NOMO-1 treated with DMSO at 0.1 percent for 48 hours (cell line): Measurements from ENCODE around the gene SLC7A8.
"Not testable (repeated sequence)": the region's sequence is repeated elsewhere in the genome, so short reads cannot be mapped to it uniquely, and the experiment has no call there.

ENCODE experiments used
- DNase-seq: peaks from one replicate; lab custom pipeline; 2025; ENCODE audit not compliant: unreplicated experiment; lab: John Stamatoyannopoulos, UW

The SLC7A8 gene

GRCh38 chr14:23115039-23115731 is 68.3 kb downstream of the SLC7A8 start:
- peak; percentile 11 for DNase-seq

DNA sequence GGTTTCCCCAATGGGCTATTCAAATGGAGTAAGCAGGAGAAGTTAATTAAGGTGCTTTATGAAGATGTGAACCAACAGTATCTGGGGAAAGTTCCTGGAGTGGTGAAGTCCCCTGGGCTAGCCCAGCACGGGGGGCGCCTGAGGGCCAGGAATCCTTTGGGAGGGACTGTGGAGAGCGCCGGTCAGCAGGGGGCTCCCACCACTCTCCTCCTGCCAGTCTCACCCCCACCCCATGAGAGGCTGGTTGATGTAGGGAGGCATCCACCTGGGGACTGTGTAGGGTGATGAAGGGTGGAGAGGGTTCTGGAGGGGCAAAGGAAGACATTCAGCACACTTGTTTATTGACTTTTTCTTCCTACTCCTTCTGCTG is 68.8 kb downstream of the SLC7A8 start:
- DNase-seq: no peak

- DNase-seq: no peak
Measured at GRCh38 chr14:23114120-23114458, 69.4 kb downstream of the SLC7A8 start.

DNA sequence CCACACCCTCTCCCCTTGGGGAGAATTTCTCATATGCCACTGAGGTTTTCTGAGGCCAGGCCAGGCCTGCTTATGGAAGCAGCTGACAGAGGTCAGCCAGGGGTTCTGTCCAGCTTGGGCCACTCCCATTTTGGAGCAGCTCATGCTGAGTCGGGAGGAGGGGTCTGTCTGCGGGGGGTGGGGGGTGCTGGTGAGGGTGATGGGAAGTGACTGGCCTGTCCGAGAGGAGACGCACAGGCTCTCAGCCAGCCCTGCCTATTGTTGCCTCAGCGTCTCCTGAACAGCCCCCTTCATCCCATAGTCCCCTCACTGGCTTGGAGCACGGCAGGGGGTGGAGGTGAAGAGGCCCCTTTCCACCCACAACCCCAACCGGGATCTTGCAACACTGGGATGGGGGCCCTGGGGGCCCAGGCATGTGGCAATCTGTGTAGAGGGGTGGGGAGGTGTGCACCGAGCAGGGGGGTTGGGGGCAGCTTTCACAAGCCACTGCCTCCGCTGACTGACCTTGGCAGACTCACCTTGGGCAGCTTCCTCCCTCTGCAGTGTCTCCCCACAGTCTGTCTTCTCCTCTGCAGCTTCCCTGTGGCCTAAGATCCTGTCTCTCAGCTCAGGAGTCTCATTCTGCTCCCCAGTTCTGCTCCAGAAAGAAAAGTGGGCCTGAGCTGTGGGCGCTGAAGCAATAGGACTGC is 69.9 kb downstream of the SLC7A8 start:
- DNase-seq: peak; percentile 47

DNA sequence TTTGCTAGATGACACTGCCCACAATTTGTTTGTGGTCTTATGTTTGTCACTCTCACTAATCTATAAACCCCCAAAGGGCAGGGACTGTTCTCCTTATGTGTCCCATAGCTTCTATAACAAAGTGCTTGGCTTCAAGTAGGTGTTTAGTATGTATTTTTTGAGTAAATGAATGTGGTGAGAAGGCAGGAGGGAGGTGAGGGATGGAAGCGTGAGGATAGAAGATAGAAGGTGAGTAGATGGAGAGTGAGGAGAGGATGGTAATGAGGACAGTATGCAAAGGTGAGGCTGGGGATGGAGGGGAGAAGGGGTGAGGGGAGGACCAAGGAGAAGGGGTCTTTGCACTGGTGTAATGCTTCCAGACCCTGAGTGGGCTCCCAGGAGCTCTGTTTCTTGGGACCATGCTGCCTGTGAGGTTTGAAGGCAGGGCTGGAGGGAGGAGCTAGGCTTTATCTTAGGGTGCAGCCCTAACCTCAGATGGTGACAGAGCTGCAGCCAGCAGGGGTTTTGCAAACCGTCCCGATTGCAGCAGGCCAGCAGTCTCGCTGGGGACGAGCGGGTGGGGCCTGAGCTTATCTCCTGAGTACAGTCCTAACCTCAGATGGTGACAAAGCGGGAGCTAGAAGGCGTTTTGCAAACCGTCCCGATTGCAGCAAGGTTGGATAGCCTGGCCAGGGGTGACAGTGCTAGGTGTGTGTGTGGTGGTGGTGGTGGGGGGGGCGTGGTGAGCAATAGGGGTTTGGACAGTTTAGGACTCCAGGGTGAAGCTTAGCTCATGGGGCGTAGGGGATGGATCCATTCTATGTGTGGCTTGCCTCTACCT is 70.9 kb downstream of the SLC7A8 start:
- DNase-seq: peak; percentile 80

GRCh38 chr14:23110579-23111365 is 72.7 kb downstream of the SLC7A8 start:
- no peak for DNase-seq

GRCh38 chr14:23109769-23110168 is 73.7 kb downstream of the SLC7A8 start:
- no peak for DNase-seq

DNA sequence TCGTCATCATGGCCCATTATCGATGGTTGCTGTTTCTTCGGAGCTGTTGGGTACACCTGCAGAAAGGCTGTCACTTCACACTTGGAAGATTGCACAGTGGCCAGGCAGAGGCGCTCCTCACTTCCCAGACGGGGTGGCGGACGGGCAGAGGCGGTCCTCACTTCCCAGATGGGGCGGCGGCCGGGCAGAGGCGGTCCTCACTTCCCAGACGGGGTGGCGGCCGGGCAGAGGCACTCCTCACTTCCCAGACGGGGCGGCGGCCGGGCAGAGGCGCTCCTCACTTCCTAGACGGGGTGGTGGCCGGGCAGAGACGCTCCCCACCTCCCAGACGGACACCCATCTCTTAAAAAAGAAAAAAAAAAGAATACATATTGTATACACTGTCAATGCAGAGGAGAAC is 75.3 kb downstream of the SLC7A8 start:
- not testable (repeated sequence) for DNase-seq

GRCh38 chr14:23107620-23108019 is 75.8 kb downstream of the SLC7A8 start:
- DNase-seq: not testable (repeated sequence)

GRCh38 chr14:23106747-23107045 is 76.8 kb downstream of the SLC7A8 start:
- DNase-seq: no peak

- DNase-seq: no peak
Measured at GRCh38 chr14:23105348-23105824, 78.1 kb downstream of the SLC7A8 start.

DNA sequence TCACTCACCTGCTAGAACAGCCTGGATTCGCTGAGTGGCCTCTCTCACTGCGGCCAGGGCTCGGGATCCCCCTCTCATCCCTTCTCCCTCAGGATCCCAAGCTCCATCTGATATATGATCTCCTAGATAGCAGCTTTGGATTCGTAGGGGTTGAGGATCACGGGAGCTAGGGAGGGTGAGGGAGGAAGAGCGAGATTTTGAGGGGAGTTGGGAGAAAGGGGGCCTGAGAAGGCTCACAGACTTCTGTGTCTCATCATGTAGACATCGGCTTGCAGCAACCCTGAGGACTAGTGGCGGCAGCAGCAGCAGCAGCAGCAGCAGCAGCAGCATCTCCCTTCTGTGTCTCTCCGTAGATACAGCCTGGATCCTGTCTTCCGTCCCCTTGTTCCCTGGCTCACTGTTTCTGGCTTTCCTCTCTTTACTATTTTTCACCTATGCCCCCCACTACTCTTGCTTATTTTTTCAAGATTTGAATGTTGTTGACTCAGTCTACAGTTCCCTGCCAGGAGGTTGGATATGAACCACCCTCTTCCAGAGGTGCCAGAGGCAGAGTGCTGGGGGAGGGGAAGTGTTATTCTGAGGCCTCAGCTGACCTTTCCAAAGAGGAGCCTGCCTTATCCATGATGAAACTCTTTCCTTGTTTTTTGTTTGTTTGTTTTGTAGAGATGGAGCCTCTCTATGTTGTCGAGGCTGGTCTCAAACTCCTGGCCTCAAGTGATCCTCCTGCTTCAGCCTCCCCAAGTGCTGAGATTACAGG is 78.7 kb downstream of the SLC7A8 start, which contains the start of gene CIROP:
CIROP (minus strand) TSS at position 399 of the 757 bp plus-strand sequence; CDS start at position 330, 69 bp downstream.
- no peak for DNase-seq

- no peak for DNase-seq
Measured at GRCh38 chr14:23104070-23104590, 79.3 kb downstream of the SLC7A8 start.

- no peak for DNase-seq
Measured at GRCh38 chr14:23103581-23103980, 79.9 kb downstream of the SLC7A8 start.

- no peak for DNase-seq
Measured at GRCh38 chr14:23102801-23103200, 80.7 kb downstream of the SLC7A8 start.

- DNase-seq: no peak
Measured at GRCh38 chr14:23101986-23102625, 81.4 kb downstream of the SLC7A8 start.

DNA sequence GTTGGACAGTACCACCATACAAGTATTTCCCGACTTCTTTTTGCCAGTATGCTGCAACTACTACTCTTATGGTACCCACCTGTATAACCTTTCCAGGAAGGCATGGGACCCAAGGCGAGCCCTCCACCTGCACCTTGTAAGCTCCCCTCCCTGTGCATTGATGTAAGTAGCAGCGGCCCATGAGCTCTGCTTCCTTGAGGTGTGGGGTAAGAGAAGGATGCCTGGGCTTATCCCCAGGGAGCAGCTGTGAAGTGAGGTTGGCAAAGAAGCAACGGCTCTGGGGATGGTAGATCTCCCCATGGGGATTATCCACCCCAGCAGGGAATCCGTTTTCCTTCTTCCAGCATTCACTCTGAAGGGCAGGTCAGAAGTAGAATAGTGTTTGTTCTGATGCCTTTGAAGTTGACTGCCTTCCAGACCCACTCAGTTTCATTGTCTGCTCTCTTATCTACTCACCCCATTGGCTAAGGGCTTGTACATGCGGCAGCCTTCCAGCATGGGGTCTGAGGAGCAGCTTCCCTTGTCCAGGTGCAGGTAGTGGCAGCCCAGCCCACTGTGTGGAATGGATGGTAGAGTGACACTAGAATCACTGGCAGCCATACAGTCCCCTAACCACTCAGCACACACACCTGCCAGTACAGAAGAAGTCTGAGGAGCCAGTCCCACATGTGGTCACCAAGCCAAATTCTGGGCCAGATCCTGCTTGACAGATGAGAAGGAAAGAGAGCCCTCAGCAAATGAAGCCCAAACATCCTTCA is 82.1 kb downstream of the SLC7A8 start:
- no peak for DNase-seq

DNA sequence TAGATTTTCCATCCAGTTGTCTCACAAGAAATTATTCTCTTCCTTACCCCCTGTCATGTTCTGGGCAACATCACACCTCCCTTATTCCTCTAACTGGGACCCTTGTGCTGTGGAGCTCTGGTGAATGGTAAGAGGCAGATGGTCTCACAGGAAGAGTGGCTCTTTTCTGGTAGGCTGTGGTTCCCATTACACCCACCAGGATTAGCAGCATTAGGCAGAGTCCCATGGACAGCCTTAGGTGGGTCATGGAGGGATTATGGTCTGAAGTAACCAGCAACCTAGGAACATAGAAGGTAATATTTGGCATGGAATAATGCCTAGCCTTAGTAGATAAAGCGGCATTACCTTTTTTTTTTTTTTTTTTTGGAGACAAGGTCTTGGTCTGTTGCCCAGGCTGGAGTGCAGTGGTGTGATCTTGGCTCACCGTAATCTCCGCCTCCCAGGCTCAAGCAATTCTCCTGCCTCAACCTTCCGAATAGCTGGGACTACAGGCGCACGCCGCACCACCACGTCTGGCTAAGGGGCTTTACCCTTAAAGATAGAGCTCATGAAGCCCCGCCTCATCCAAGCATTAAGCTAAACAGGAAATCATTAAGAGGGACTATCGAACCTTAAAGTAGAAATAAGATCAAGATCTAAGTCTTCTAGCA is 84.1 kb downstream of the SLC7A8 start:
- no peak for DNase-seq
